DOHH2 (cell line): ENCODE results near the gene FBN1.

Experiments used
- CTCF ChIP-seq: fragments of 200-600 bp; sonication (generic); IDR thresholded peaks from one replicate; pipeline ENCODE4 v1.5.1; 2014; ENCODE audit warnings: antibody characterized with exemption, mild to moderate bottlenecking, low read depth, low read length; ENCODE audit not compliant: poor library complexity, severe bottlenecking
- EZH2phosphoT487 ChIP-seq: fragments of 200-600 bp; sonication (generic); IDR thresholded peaks from 2 replicates; pipeline ENCODE4 v1.6.1; 2017; ENCODE audit warnings: borderline replicate concordance, mild to moderate bottlenecking, antibody characterized with exemption, low read length, moderate library complexity, mixed read lengths

- TF ChIP-seq CTCF (no peak), EZH2phosphoT487 (no peak)
These were observed 144.9 kb downstream of the FBN1 start for GRCh38 chr15:48500595-48500994.
